H1 (cell line): Measurements from ENCODE around the gene ADAMTS1. TPM values are rescaled to one million over a fixed set of nuclear protein-coding genes. Genes with fewer than 3 reads are reported as not detected.

Experiments used
- BACH1 ChIP-seq: IDR thresholded peaks from 2 replicates; pipeline ENCODE4 v1.6.1; 2012; ENCODE audit warnings: low read length, improper control_type of control experiment
- BCL11A ChIP-seq, 2 experiments: IDR thresholded peaks; one replicate each; pipeline ENCODE4 v1.6.1; 2011; ENCODE audit warnings: low read depth in 2 of 2, low read length in 2 of 2, mild to moderate bottlenecking in 2 of 2
- CBX8 ChIP-seq: fragments of 300-800, 300-1000 bp; sonication (generic); IDR thresholded peaks from 2 replicates; pipeline ENCODE4 v1.7.1; 2016; ENCODE audit warnings: low read depth, low read length, borderline replicate concordance
- EGR1 ChIP-seq: IDR thresholded peaks from 2 replicates; pipeline ENCODE4 v1.6.1; 2011; ENCODE audit warnings: low read depth, low read length, borderline replicate concordance
- EZH2 ChIP-seq: fragments of 200-600 bp; sonication (generic); IDR thresholded peaks from 2 replicates; pipeline ENCODE4 v1.7.1; 2012; ENCODE audit warnings: low read depth, mild to moderate bottlenecking, moderate library complexity, low read length, inconsistent platforms; ENCODE audit not compliant: severe bottlenecking
- GABPA ChIP-seq: IDR thresholded peaks from 2 replicates; pipeline ENCODE4 v1.6.1; 2011; ENCODE audit warnings: mild to moderate bottlenecking, low read length, moderate library complexity, borderline replicate concordance; ENCODE audit not compliant: insufficient read depth
- KDM4A ChIP-seq: IDR thresholded peaks from one replicate; pipeline ENCODE4 v1.7.1; 2012; ENCODE audit warnings: low read depth, mild to moderate bottlenecking, moderate library complexity, low read length, inconsistent platforms; ENCODE audit not compliant: severe bottlenecking
- NRF1 ChIP-seq: IDR thresholded peaks from 2 replicates; pipeline ENCODE4 v1.6.1; 2011; ENCODE audit warnings: mild to moderate bottlenecking, low read depth, low read length, improper control_type of control experiment
- PHF8 ChIP-seq: fragments of 200-600 bp; sonication (generic); conservative IDR thresholded peaks from 2 replicates; pipeline ENCODE4 v1.7.1; 2012; ENCODE audit warnings: low read depth, mild to moderate bottlenecking, inconsistent platforms, low read length, moderate library complexity
- POLR2A ChIP-seq, 2 experiments: IDR thresholded peaks; 1 replicate in 1 of 2; 2 replicates in 1 of 2; pipeline ENCODE4 v1.6.1; 2011; ENCODE audit warnings: low read depth in 2 of 2, low read length in 2 of 2, mild to moderate bottlenecking in 2 of 2; ENCODE audit errors: control extremely low read depth in 1 of 2
- POLR2AphosphoS5 ChIP-seq: IDR thresholded peaks from 2 replicates; pipeline ENCODE4 v1.6.1; 2011; ENCODE audit warnings: low read depth, low read length
- POU5F1 ChIP-seq: IDR thresholded peaks from 2 replicates; pipeline ENCODE4 v1.6.1; 2011; ENCODE audit warnings: low read depth, mild to moderate bottlenecking, low read length, moderate library complexity
- RAD21 ChIP-seq, 2 experiments: IDR thresholded peaks in 1 of 2; conservative IDR thresholded peaks in 1 of 2; 2 replicates each; pipeline ENCODE4 v1.6.1; 2011; ENCODE audit warnings: low read depth in 2 of 2, low read length in 2 of 2, improper control_type of control experiment in 1 of 2, inconsistent platforms in 1 of 2, mild to moderate bottlenecking in 1 of 2, moderate library complexity in 1 of 2
- RBBP5 ChIP-seq: IDR thresholded peaks from 2 replicates; pipeline ENCODE4 v1.7.1; 2012; ENCODE audit warnings: low read depth, mild to moderate bottlenecking, inconsistent platforms, low read length, moderate library complexity, borderline replicate concordance
- RFX5 ChIP-seq: IDR thresholded peaks from 2 replicates; pipeline ENCODE4 v1.6.1; 2011; ENCODE audit warnings: low read depth, low read length, improper control_type of control experiment, borderline replicate concordance
- RXRA ChIP-seq: IDR thresholded peaks from 2 replicates; pipeline ENCODE4 v1.6.1; 2011; ENCODE audit warnings: low read depth, mild to moderate bottlenecking, low read length, moderate library complexity; ENCODE audit not compliant: insufficient read depth
- SIN3A ChIP-seq, 2 experiments: IDR thresholded peaks in 1 of 2; conservative IDR thresholded peaks in 1 of 2; 2 replicates each; pipeline ENCODE4 v1.6.1; 2011 to 2012; ENCODE audit warnings: low read length in 2 of 2, improper control_type of control experiment in 1 of 2, low read depth in 1 of 2, mild to moderate bottlenecking in 1 of 2
- SIX5 ChIP-seq: IDR thresholded peaks from 2 replicates; pipeline ENCODE4 v1.6.1; 2011; ENCODE audit warnings: mild to moderate bottlenecking, low read depth, low read length
- SP1 ChIP-seq: IDR thresholded peaks from 2 replicates; pipeline ENCODE4 v1.6.1; 2011; ENCODE audit warnings: low read depth, low read length
- SRF ChIP-seq: IDR thresholded peaks from 2 replicates; pipeline ENCODE4 v1.6.1; 2011; ENCODE audit warnings: mild to moderate bottlenecking, low read depth, low read length, moderate library complexity
- SUZ12 ChIP-seq: fragments of 200-600 bp; sonication (generic); IDR thresholded peaks from 2 replicates; pipeline ENCODE4 v1.6.1; 2012; ENCODE audit warnings: mild to moderate bottlenecking, inconsistent platforms, low read length, moderate library complexity, mixed read lengths
- TCF12 ChIP-seq: IDR thresholded peaks from 2 replicates; pipeline ENCODE4 v1.6.1; 2011; ENCODE audit warnings: low read depth, mild to moderate bottlenecking, low read length
- TEAD4 ChIP-seq: IDR thresholded peaks from 2 replicates; pipeline ENCODE4 v1.6.1; 2012; ENCODE audit warnings: low read depth, low read length, inconsistent platforms, mixed read lengths
- polyA plus RNA-seq, 7 experiments: library from polyadenylated mRNA; depleted of rRNA in 3 of 7; stranded (reverse) in 5 of 7; unstranded in 2 of 7; fragments of >200 nt in 5 of 7; fragments of 200-250 nt in 2 of 7; gene quantifications; 1 replicate in 5 of 7; 2 replicates in 1 of 7; 4 replicates in 1 of 7; pipeline versions ENCODE4 v1.2.1 to v1.2.3, GENCODE V29; 2011 to 2013; ENCODE audit warnings: missing spikeins in 2 of 7, mixed read lengths in 2 of 7
- total RNA-seq: library from RNA; stranded (reverse); fragmentation: NEBNext Ultra II Directional; extraction: Animal tissue kit (Norgen Biotek cat#: 25700); gene quantifications from 2 replicates; pipeline ENCODE4 v1.2.1, GENCODE V29; 2021
- TF ChIP-seq, protein P1 (sequence below): IDR thresholded peaks from 2 replicates; pipeline ENCODE4 v1.6.1; 2011; ENCODE audit warnings: low read length, improper control_type of control experiment

ADAMTS1 gene
- total and polyA plus RNA-seq, 2 of the 8 experiments (the other 6 are each of a cell fraction or from before 2014, with no cell fraction given) = 10.7 to 22.4 TPM

DNA sequence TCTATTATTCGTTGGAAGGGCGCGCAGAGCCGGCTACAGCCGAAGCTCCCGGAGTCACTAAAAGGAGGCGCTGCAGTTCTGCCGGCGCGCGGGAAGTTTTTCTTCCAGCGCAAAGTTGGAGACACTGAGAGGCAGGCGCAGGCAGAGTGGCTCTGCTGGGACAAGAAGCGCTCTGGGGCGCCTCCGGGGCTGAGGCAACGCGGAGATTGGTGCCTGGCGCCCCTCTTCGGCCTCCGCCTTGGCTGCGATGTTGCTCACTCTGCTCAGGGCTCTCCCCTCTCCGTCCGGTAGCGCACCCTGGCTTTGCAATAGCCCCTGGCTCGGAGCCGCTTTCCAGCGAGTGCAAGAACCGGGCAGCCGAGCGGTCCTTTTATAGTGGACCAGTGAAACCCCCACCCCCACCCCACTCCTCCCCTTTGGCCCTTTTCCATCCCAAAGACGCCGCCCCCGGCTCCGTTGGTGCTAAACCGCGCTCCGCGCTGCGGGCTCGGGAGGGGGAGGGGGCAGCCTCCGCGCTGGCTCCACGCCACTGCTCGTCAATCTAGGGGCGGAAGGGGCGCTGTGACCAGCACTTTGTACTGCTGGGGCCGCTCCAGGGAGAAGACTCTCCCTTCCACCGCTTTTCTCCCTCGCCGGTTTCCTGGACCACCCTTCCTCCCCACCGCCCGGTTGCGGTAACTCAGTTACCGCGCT lies at the start of gene ADAMTS1 (continued):
- TF ChIP-seq EZH2 (no peak), POU5F1 (no peak), SIX5 (no peak), RXRA (no peak), SIN3A (conservative IDR thresholded peaks at IDR 0.05 in 1 of 2, IDR thresholded peaks at IDR 0.05 in 1 of 2; ENCODE audit: low read depth in 1 of 2, low read length in 2 of 2) (peak in 1 of 2 experiments; percentile 65; a peak in 1 of 4 replicates), GABPA (no peak), RFX5 (no peak), TCF12 (no peak), BCL11A (IDR thresholded peaks at IDR 0.05; ENCODE audit: low read depth in 2 of 2, low read length in 2 of 2) (no peak), SUZ12 (no peak), RAD21 (IDR thresholded peaks at IDR 0.05 in 1 of 2, conservative IDR thresholded peaks at IDR 0.05 in 1 of 2; ENCODE audit: low read depth in 2 of 2, low read length in 2 of 2) (peak; percentile 7 to 9; a peak in 3 of 4 replicates), PHF8 (peak; percentile 64), NRF1 (no peak), EGR1 (no peak), SP1 (no peak), BACH1 (no peak), RBBP5 (no peak; the same call in 1 of the 2 replicates), SRF (no peak), TEAD4 (no peak), KDM4A (peak; percentile 10), POLR2A (IDR thresholded peaks at IDR 0.05; ENCODE audit: control extremely low read depth in 1 of 2, low read depth in 2 of 2, low read length in 2 of 2) (peak; percentile 98), CBX8 (no peak), POLR2AphosphoS5 (peak; percentile 96)
- TF ChIP-seq, protein P1, sequence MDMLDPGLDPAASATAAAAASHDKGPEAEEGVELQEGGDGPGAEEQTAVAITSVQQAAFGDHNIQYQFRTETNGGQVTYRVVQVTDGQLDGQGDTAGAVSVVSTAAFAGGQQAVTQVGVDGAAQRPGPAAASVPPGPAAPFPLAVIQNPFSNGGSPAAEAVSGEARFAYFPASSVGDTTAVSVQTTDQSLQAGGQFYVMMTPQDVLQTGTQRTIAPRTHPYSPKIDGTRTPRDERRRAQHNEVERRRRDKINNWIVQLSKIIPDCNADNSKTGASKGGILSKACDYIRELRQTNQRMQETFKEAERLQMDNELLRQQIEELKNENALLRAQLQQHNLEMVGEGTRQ = no peak
